WTC11 (cell line): Measurements from ENCODE around the gene ATP6V0D1.

ENCODE experiments used
- CTCF ChIP-seq: fragments of 200-600 bp; IDR thresholded peaks from 2 replicates; pipeline ENCODE4 v1.8.0; 2022; ENCODE audit warnings: antibody characterized with exemption
- E2F1 ChIP-seq: sonication (generic); formaldehyde crosslinking; IDR thresholded peaks from 2 replicates; pipeline ENCODE4 v1.8.0; 2022; ENCODE audit warnings: mild to moderate bottlenecking, missing genetic modification reagents
- ZNF219 ChIP-seq: sonication (generic); formaldehyde crosslinking; IDR thresholded peaks from 2 replicates; pipeline ENCODE4 v1.8.0; 2023; ENCODE audit warnings: missing genetic modification reagents, mild to moderate bottlenecking, borderline replicate concordance

GRCh38 chr16:67504031-67505021, 23.4 kb upstream of the ATP6V0D1 start:
- TF ChIP-seq E2F1 (no peak), CTCF (no peak), ZNF219 (CRISPR knock-in tag) (no peak)
